H9 (cell line): ENCODE data around the gene APBA2. TPM values are rescaled to one million over a fixed set of nuclear protein-coding genes. Genes with fewer than 3 reads are reported as not detected.

Experiments used
- DNase-seq: peaks from one replicate; pipeline ENCODE4 v3.0.0-alpha.2; 2017
- H2AFZ ChIP-seq: one replicate; pipeline ENCODE4 v1.6.1; 2013; ENCODE audit warnings: mild to moderate bottlenecking, low read length, control low read depth, moderate library complexity
- H2AK5ac ChIP-seq: 2 replicates; pipeline ENCODE4 v1.6.1; 2013; ENCODE audit warnings: low read length, control low read depth, mixed read lengths; ENCODE audit not compliant: insufficient read length
- H2BK120ac ChIP-seq: one replicate; pipeline ENCODE4 v1.6.1; 2013; ENCODE audit warnings: low read depth, mild to moderate bottlenecking, low read length, control low read depth, inconsistent platforms; ENCODE audit not compliant: poor library complexity, severe bottlenecking
- H2BK12ac ChIP-seq: 2 replicates; pipeline ENCODE4 v1.6.1; 2013; ENCODE audit warnings: low read length, control low read depth, mixed read lengths, low read depth; ENCODE audit not compliant: insufficient read length
- H2BK15ac ChIP-seq: 2 replicates; pipeline ENCODE4 v1.6.1; 2013; ENCODE audit warnings: low read depth, low read length, control low read depth
- H2BK20ac ChIP-seq: one replicate; pipeline ENCODE4 v1.6.1; 2013; ENCODE audit warnings: low read depth, mild to moderate bottlenecking, low read length, control low read depth, inconsistent platforms; ENCODE audit not compliant: poor library complexity, severe bottlenecking
- H2BK5ac ChIP-seq: 2 replicates; pipeline ENCODE4 v1.6.1; 2013; ENCODE audit warnings: low read length, control low read depth, mixed read lengths; ENCODE audit not compliant: insufficient read length
- H3K14ac ChIP-seq: 2 replicates; pipeline ENCODE4 v1.6.1; 2013; ENCODE audit warnings: low read length, control low read depth; ENCODE audit not compliant: insufficient read depth
- H3K18ac ChIP-seq: 2 replicates; pipeline ENCODE4 v1.6.1; 2013; ENCODE audit warnings: low read depth, mild to moderate bottlenecking, mixed read lengths, low read length, control low read depth; ENCODE audit not compliant: insufficient read length
- H3K23ac ChIP-seq: 2 replicates; pipeline ENCODE4 v1.6.1; 2013; ENCODE audit warnings: low read length, control low read depth, mixed read lengths, low read depth; ENCODE audit not compliant: insufficient read length
- H3K23me2 ChIP-seq: 2 replicates; pipeline ENCODE4 v1.6.1; 2013; ENCODE audit warnings: low read depth, mild to moderate bottlenecking, mixed read lengths, low read length, control low read depth; ENCODE audit not compliant: insufficient read length, poor library complexity, severe bottlenecking
- H3K27ac ChIP-seq: 2 replicates; pipeline ENCODE4 v1.5.1; 2013; ENCODE audit warnings: low read length, control low read depth, mixed read lengths, low read depth; ENCODE audit not compliant: insufficient read length
- H3K27me3 ChIP-seq: 2 replicates; pipeline ENCODE4 v1.6.1; 2013; ENCODE audit warnings: low read length, control low read depth, inconsistent platforms; ENCODE audit not compliant: insufficient read depth
- H3K4ac ChIP-seq: 2 replicates; pipeline ENCODE4 v1.6.1; 2013; ENCODE audit warnings: low read depth, mild to moderate bottlenecking, control low read depth, inconsistent platforms, low read length, moderate library complexity
- H3K4me1 ChIP-seq: 2 replicates; pipeline ENCODE4 v1.6.1; 2013; ENCODE audit warnings: low read length, control low read depth, inconsistent platforms; ENCODE audit not compliant: insufficient read depth
- H3K4me2 ChIP-seq: 2 replicates; pipeline ENCODE4 v1.6.1; 2013; ENCODE audit warnings: low read length, control low read depth, mixed read lengths; ENCODE audit not compliant: insufficient read length, insufficient read depth
- H3K56ac ChIP-seq: 2 replicates; pipeline ENCODE4 v1.6.1; 2013; ENCODE audit warnings: low read depth, mild to moderate bottlenecking, mixed read lengths, low read length, control low read depth; ENCODE audit not compliant: insufficient read length
- H3K79me1 ChIP-seq: 2 replicates; pipeline ENCODE4 v1.6.1; 2013; ENCODE audit warnings: low read depth, mild to moderate bottlenecking, moderate library complexity, low read length, control low read depth, inconsistent platforms; ENCODE audit not compliant: insufficient read depth, poor library complexity, severe bottlenecking
- H3K79me2 ChIP-seq: 2 replicates; pipeline ENCODE4 v1.6.1; 2013; ENCODE audit warnings: low read length, control low read depth, inconsistent platforms; ENCODE audit not compliant: insufficient read depth
- H3K9ac ChIP-seq: 2 replicates; pipeline ENCODE4 v1.6.1; 2013; ENCODE audit warnings: low read length, control low read depth, mixed read lengths; ENCODE audit not compliant: insufficient read length; ENCODE audit errors: extremely low read depth
- H3K9me3 ChIP-seq: one replicate; pipeline ENCODE4 v1.6.1; 2013; ENCODE audit warnings: low read depth, low read length, inconsistent platforms; ENCODE audit not compliant: control insufficient read depth
- H3T11ph ChIP-seq: one replicate; pipeline ENCODE4 v1.6.1; 2013; ENCODE audit warnings: mild to moderate bottlenecking, low read length, control low read depth, inconsistent platforms
- H4K20me1 ChIP-seq: one replicate; pipeline ENCODE4 v1.6.1; 2013; ENCODE audit not compliant: control insufficient read depth, insufficient read length, insufficient read depth
- H4K5ac ChIP-seq: 2 replicates; pipeline ENCODE4 v1.6.1; 2013; ENCODE audit warnings: low read depth, mild to moderate bottlenecking, mixed read lengths, low read length, control low read depth; ENCODE audit not compliant: insufficient read length
- H4K8ac ChIP-seq: replicated peaks from 2 replicates; pipeline ENCODE4 v1.6.1; 2013; ENCODE audit warnings: low read length, control low read depth, mixed read lengths, low read depth; ENCODE audit not compliant: insufficient read length
- H4K91ac ChIP-seq: 2 replicates; pipeline ENCODE4 v1.6.1; 2013; ENCODE audit warnings: low read depth, mild to moderate bottlenecking, moderate library complexity, mixed read lengths, low read length, control low read depth; ENCODE audit not compliant: insufficient read length
- H3K27ac Mint-ChIP-seq, 3 experiments: 2 replicates in 2 of 3; 3 replicates in 1 of 3; pipeline ENCODE4 v1.8.0; 2020 to 2021; ENCODE audit warnings: mixed read lengths in 3 of 3, mild to moderate bottlenecking in 1 of 3, moderate library complexity in 1 of 3
- H3K27me3 Mint-ChIP-seq: 2 replicates; pipeline ENCODE4 v1.8.0; 2021; ENCODE audit warnings: low read depth, mild to moderate bottlenecking, moderate library complexity, mixed read lengths
- H3K36me3 Mint-ChIP-seq, 3 experiments: 2 replicates in 2 of 3; 3 replicates in 1 of 3; pipeline ENCODE4 v1.8.0; 2020 to 2021; ENCODE audit warnings: low read depth in 3 of 3, mixed read lengths in 3 of 3; ENCODE audit not compliant: insufficient read depth in 1 of 3
- H3K4me1 Mint-ChIP-seq, 2 experiments: 2 replicates each; pipeline ENCODE4 v1.8.0; 2020; ENCODE audit warnings: mixed read lengths in 2 of 2
- H3K4me3 Mint-ChIP-seq, 2 experiments: 2 replicates in 1 of 2; 3 replicates in 1 of 2; pipeline ENCODE4 v1.8.0; 2020 to 2021; ENCODE audit warnings: mild to moderate bottlenecking in 2 of 2, mixed read lengths in 2 of 2, moderate library complexity in 1 of 2
- H3K9me3 Mint-ChIP-seq, 2 experiments: 2 replicates in 1 of 2; 3 replicates in 1 of 2; pipeline ENCODE4 v1.8.0; 2020; ENCODE audit warnings: mild to moderate bottlenecking in 2 of 2, mixed read lengths in 2 of 2, moderate library complexity in 1 of 2
- CTCF ChIP-seq: fragments of 200-600 bp; sonication (generic); conservative IDR thresholded peaks from 3 replicates; pipeline ENCODE4 v1.8.0; 2021; ENCODE audit warnings: antibody characterized with exemption, mild to moderate bottlenecking
- WGBS: extraction: QIAGEN DNeasy Blood & Tissue Kit; methylation state at CpG from one replicate; pipeline ENCODE4 v1.1.7; 2013; ENCODE audit warnings: missing lambda C conversion rate, low lambda C conversion rate, mixed read lengths; ENCODE audit not compliant: insufficient read length; ENCODE audit errors: extremely low coverage; 5-methylcytosine and 5-hydroxymethylcytosine counted together
- total RNA-seq: library from RNA; stranded (reverse); gene quantifications from 2 replicates; pipeline ENCODE4 v1.2.1, GENCODE V29; 2021

The APBA2 gene
- total RNA-seq, 1 experiment from 2014 or later: 14.3 TPM

GRCh38 chr15:28881600-28881999, 4.2 kb upstream of the APBA2 start:
- H4K5ac ChIP-seq: no peak overlapping the region
- Mint-ChIP-seq H3K27me3 (peaks cover 63% of the 10 kb centered on the region), H3K27ac (no peak overlapping the region), H3K36me3 (no peaks in the 10 kb centered on the region), H3K4me3 (no peak overlapping the region), H3K4me1 (peaks cover 9 to 21% of the 10 kb centered on the region in 2 experiments), H3K9me3 (no peaks in the 10 kb centered on the region; a peak in 2 of 5 replicates)
- TF ChIP-seq CTCF: no peak; the same call in 2 of the 3 replicates
- H2BK5ac ChIP-seq: no peak overlapping the region
- H3K9ac ChIP-seq: no peak overlapping the region
- H3K27me3 ChIP-seq: peaks cover 6% of the 10 kb centered on the region; the same call in 1 of the 2 replicates
- no peak overlapping the region for H3K14ac ChIP-seq
- no peaks in the 10 kb centered on the region for H3K79me1 ChIP-seq
- H3K4ac ChIP-seq: no peak overlapping the region
- peaks cover 2% of the 10 kb centered on the region for H3K23me2 ChIP-seq
- H3T11ph ChIP-seq: no peak overlapping the region
- H2BK20ac ChIP-seq: no peak overlapping the region
- WGBS: no CpG with 5 or more reads among the region's 1 CpG
- H2AFZ ChIP-seq: no peak overlapping the region
- H2AK5ac ChIP-seq: no peak overlapping the region
- H3K18ac ChIP-seq: no peak overlapping the region
- H4K91ac ChIP-seq: no peak overlapping the region
- no peak overlapping the region for H4K8ac ChIP-seq
- H3K56ac ChIP-seq: no peak overlapping the region
- no peaks in the 10 kb centered on the region for H3K79me2 ChIP-seq
- no peaks in the 10 kb centered on the region for H3K4me1 ChIP-seq
- no peaks in the 10 kb centered on the region for H4K20me1 ChIP-seq
- H2BK120ac ChIP-seq: no peak overlapping the region
- no peak overlapping the region for H3K4me2 ChIP-seq
- DNase-seq: no peak
- H2BK15ac ChIP-seq: no peak overlapping the region
- H3K23ac ChIP-seq: no peak overlapping the region
- H2BK12ac ChIP-seq: no peak overlapping the region
- H3K27ac ChIP-seq: no peak overlapping the region
- no peaks in the 10 kb centered on the region for H3K9me3 ChIP-seq
